22Rv1 (cell line): ENCODE data around the gene CRACR2A.

Source experiments
- ZFX ChIP-seq: fragments of 450-650 bp; IDR thresholded peaks from 2 replicates; pipeline ENCODE4 v1.6.1; 2017; ENCODE audit warnings: antibody characterized with exemption, borderline replicate concordance
- TF ChIP-seq, protein P1 (sequence below): fragments of 450-650 bp; IDR thresholded peaks from 2 replicates; pipeline ENCODE4 v1.5.1; 2017; ENCODE audit warnings: mild to moderate bottlenecking

- TF ChIP-seq, protein P1, sequence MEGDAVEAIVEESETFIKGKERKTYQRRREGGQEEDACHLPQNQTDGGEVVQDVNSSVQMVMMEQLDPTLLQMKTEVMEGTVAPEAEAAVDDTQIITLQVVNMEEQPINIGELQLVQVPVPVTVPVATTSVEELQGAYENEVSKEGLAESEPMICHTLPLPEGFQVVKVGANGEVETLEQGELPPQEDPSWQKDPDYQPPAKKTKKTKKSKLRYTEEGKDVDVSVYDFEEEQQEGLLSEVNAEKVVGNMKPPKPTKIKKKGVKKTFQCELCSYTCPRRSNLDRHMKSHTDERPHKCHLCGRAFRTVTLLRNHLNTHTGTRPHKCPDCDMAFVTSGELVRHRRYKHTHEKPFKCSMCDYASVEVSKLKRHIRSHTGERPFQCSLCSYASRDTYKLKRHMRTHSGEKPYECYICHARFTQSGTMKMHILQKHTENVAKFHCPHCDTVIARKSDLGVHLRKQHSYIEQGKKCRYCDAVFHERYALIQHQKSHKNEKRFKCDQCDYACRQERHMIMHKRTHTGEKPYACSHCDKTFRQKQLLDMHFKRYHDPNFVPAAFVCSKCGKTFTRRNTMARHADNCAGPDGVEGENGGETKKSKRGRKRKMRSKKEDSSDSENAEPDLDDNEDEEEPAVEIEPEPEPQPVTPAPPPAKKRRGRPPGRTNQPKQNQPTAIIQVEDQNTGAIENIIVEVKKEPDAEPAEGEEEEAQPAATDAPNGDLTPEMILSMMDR = no peak
- no peak for TF ChIP-seq ZFX
Measured at GRCh38 chr12:3646561-3647241, 106.2 kb downstream of the CRACR2A start.
